Ascending aorta (tissue), 2 donors: ENCODE data around the gene VENTX. TPM values are rescaled to one million over a fixed set of nuclear protein-coding genes. Genes with fewer than 3 reads are reported as not detected.

Experiments used
- DNase-seq, 2 donors: peaks; one replicate each; pipeline ENCODE4 v3.0.0-alpha.2; 2019; ENCODE audit warnings: low spot score in 2 of 2
- H3K27ac ChIP-seq, 2 donors: fragments of 200-600 bp; sonication (generic); one replicate each; pipeline ENCODE4 v1.5.1; 2016 to 2017; ENCODE audit warnings: mild to moderate bottlenecking in 1 of 2
- H3K27me3 ChIP-seq: fragments of 200-600 bp; sonication (generic); one replicate; pipeline ENCODE4 v1.5.1; 2017
- H3K36me3 ChIP-seq, 2 donors: fragments of 200-600 bp; sonication (generic); one replicate each; pipeline ENCODE4 v1.5.1; 2016
- H3K4me1 ChIP-seq, 2 donors: fragments of 200-600 bp; sonication (generic); one replicate each; pipeline ENCODE4 v1.5.1; 2016 to 2017; ENCODE audit warnings: mild to moderate bottlenecking in 1 of 2
- H3K4me3 ChIP-seq, 2 donors: fragments of 200-600 bp; sonication (generic); one replicate each; pipeline ENCODE4 v1.5.1; 2016 to 2017; ENCODE audit warnings: mild to moderate bottlenecking in 1 of 2
- H3K9me3 ChIP-seq, 2 donors: fragments of 200-600 bp; sonication (generic); one replicate each; pipeline ENCODE4 v1.5.1; 2016
- intact Hi-C: fragments of 100-400 bp; cut with DNase I; formaldehyde crosslinking; loops from one replicate; pipeline ENCODE4 v1.15.1; 2023
- total RNA-seq: library from RNA; depleted of rRNA; stranded (reverse); fragments of >200 nt; gene quantifications from one replicate; pipeline ENCODE4 v1.1.0, GENCODE V29; 2016
- TF ChIP-seq, protein P1 (sequence below), 3 experiments: fragments of 200-600 bp in 2 of 3; fragments of 450-650 bp in 1 of 3; sonication (generic) in 2 of 3; IDR thresholded peaks; one replicate each; pipeline ENCODE4 v1.5.1; 2016 to 2019; ENCODE audit warnings: antibody characterized with exemption in 3 of 3, mild to moderate bottlenecking in 1 of 3, moderate library complexity in 1 of 3

VENTX gene
- total RNA-seq, 1 donor from 2014 or later: 1.5 TPM

DNA sequence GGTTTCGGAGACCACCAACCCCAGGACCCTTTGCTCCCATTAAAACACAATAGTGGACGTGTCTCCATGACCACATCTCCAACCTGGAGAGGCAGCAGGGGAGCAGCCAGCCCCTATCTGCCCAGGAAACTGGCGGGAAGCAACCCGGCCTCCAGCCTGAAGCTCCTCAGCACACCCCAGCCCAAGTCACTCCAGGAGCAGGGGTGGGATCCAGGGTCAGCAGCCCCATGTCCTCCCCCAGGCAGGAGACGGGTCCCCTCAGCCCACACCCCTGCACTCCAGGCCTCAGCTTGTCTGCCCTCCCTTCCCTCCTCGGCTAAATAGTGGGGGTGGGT is 38.4 kb downstream of the VENTX start:
- TF ChIP-seq, protein P1, sequence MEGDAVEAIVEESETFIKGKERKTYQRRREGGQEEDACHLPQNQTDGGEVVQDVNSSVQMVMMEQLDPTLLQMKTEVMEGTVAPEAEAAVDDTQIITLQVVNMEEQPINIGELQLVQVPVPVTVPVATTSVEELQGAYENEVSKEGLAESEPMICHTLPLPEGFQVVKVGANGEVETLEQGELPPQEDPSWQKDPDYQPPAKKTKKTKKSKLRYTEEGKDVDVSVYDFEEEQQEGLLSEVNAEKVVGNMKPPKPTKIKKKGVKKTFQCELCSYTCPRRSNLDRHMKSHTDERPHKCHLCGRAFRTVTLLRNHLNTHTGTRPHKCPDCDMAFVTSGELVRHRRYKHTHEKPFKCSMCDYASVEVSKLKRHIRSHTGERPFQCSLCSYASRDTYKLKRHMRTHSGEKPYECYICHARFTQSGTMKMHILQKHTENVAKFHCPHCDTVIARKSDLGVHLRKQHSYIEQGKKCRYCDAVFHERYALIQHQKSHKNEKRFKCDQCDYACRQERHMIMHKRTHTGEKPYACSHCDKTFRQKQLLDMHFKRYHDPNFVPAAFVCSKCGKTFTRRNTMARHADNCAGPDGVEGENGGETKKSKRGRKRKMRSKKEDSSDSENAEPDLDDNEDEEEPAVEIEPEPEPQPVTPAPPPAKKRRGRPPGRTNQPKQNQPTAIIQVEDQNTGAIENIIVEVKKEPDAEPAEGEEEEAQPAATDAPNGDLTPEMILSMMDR (IDR thresholded peaks at IDR 0.05): no peak
- H3K4me3 ChIP-seq: peak overlapping the region in 1 of 2 donors; percentile 49
- H3K9me3 ChIP-seq: no peaks in the 10 kb centered on the region
- H3K27me3 ChIP-seq: no peaks in the 10 kb centered on the region
- H3K4me1 ChIP-seq: peaks cover 0 to 3% of the 10 kb centered on the region in 2 donors
- DNase-seq: no peak
- intact Hi-C loops: no loop called here
- no peak overlapping the region for H3K27ac ChIP-seq
- H3K36me3 ChIP-seq: peaks cover 14 to 29% of the 10 kb centered on the region in 2 donors

DNA sequence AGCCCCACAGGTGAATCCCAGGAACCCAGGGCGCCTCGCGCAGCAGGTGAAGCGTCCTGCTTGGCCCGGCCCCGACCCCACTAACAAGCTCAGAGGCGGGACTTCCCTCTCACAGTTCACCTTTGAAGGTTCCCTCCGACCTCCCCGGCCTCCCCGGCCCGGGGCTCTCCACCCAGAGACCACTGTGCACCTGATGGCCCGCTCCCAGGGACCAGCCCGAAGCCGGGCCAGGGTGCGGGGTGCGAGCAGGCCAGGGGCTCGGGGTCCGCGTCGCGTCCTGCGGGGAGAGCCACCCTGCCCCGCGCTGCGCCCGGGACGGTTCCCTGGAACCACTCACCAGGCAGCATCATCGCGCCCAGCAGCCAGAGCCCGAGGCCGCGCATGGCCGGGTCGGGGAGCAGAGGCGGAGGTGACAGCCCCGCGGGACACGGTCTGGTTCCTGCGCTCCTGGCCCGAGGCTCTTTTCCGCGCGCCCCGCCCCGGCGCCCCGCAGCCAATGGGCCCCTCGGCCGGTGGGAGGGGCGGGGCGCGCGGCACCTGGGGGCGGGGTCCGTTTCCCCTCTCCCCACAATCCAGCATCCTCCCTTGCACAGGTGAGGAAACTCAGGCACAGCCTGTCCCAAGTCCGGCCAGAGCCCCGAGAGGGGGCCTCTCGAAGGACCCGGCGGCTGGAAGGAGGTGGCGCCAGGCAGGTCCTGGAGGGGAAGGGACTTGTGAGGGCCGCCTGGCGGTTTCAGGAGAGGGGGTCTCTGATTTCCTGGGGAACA is 39.0 kb downstream of the VENTX start, which contains the start of gene ADAM8:
Gene ADAM8 (minus strand): TSS at position 434 of the 767 bp plus-strand sequence. CDS start 51 bp downstream, at position 383.
- Histone ChIP-seq H3K9me3 (no peaks in the 10 kb centered on the region), H3K4me1 (peaks cover 0 to 3% of the 10 kb centered on the region in 2 donors), H3K27me3 (no peaks in the 10 kb centered on the region), H3K4me3 (peak within 1 kb of the TSS in 1 of 2 donors; percentile 49), H3K27ac (no peak within 1 kb of the TSS), H3K36me3 (peaks cover 20 to 31% of the 10 kb centered on the region in 2 donors)
- TF ChIP-seq, protein P1 (IDR thresholded peaks at IDR 0.05): no peak
- no peak for DNase-seq
- intact Hi-C loops: no loop called here

DNA sequence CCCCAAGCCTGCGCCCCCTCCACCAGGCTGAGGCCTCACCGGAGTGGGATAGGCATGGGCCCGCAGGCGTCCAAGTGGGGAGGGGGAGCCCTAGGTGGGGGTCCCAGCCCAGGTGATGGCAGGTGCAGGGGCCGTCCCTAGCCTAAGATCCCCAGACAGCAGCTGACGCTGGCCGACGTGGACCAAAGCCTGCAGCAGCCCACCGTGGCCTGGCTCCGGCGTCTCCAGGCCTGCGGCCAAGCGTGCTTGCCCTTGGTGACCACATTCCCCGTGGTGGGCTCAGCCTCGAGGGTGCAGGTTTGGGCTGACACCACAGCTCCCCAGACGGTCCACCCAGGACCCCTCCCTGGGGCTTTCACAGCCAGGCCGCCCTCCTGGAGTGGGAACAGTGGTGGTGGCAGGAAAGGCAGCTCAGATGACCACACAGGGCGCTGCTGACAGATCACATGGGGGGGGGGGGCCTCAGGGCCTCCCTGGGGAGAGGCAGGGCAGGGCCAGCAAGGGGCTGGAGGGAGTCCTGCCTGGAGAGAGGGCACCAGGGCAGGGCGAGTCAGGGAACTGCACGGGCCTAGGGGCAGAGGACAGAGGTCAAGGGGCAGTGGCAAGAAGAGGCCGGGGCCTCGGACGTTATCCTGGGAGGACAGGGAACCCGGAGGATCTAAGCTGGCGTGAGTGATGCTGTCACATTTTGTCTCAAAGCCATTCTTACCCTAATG is 39.8 kb downstream of the VENTX start:
- TF ChIP-seq, protein P1 (IDR thresholded peaks at IDR 0.05): no peak
- peak overlapping the region in 1 of 2 donors; percentile 22 for H3K27ac ChIP-seq
- H3K4me3 ChIP-seq: no peak overlapping the region
- intact Hi-C loops: no loop called here
- H3K9me3 ChIP-seq: no peaks in the 10 kb centered on the region
- H3K27me3 ChIP-seq: no peaks in the 10 kb centered on the region
- DNase-seq: no peak
- H3K36me3 ChIP-seq: peaks cover 28 to 39% of the 10 kb centered on the region in 2 donors
- H3K4me1 ChIP-seq: peaks cover 0 to 3% of the 10 kb centered on the region in 2 donors

DNA sequence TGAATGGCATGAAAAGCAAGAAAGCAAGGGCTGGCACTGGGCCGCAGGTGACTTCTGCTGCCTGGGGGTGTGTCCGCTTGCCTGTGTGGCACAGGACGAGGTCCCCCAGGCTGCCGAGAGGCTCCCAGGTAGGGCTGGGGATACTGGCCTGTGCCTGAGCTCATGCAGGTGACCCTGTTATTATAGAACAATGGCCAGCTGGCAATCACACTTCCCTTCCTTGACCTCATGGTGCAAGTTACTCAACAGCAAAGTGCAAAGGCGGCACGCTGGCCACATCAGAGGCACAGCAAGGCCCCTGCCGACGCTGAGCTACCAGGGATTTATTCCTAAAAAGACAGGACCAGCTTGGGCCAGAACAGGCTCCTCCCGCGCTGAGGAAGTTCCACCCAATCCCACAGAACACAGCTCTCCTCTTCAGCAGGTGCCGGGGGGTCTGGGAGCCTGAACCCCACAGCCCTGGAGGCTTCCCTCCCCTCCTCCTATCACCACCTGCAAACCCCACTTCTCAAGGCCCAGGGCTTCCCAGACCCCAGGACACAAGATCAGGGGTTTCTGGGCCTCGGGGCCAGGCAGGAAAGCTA is 40.4 kb downstream of the VENTX start:
- TF ChIP-seq, protein P1 (IDR thresholded peaks at IDR 0.05): no peak
- Histone ChIP-seq H3K27ac (peak overlapping the region in 1 of 2 donors; percentile 22), H3K36me3 (peaks cover 35 to 45% of the 10 kb centered on the region in 2 donors)

DNA sequence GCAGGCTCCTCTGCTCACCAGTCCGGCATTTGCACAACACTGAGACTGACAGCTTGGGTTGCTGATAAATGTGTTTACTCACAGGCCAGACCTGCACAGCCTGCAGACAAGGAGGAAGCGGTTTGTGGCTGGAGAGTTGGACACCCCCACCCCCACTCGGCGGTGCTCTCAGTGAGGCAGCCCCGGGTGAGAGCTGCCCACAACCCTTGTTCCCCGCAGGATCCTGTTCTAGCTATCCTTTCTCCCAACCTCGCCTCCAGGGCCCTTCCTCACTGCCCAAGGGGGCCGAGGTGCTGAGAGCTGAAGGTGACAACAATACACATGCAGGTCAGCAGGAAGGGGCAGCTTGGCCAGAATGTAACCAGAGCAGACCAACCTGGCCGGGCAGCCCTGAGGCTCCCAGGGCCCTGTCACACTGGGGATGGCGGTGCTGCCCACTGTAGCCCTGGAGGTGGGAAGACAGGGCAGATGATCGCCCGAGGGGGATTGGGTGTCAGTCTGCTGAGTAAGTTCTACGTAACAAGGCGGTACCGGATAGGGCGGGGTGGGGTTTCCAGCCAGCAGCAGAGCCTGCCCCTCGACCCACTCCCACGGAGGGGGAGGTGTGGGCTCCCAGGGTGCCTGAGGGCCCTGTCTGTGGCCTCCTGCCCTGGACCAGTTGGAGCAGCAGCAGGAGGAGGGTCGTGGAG is 41.1 kb downstream of the VENTX start:
- H3K27me3 ChIP-seq: no peaks in the 10 kb centered on the region
- H3K4me1 ChIP-seq: peaks cover 0 to 3% of the 10 kb centered on the region in 2 donors
- H3K9me3 ChIP-seq: no peaks in the 10 kb centered on the region
- no peak overlapping the region for H3K4me3 ChIP-seq
- no peak for DNase-seq
- intact Hi-C loops: no loop called here
- no peak overlapping the region for H3K27ac ChIP-seq
- peaks cover 39 to 52% of the 10 kb centered on the region in 2 donors for H3K36me3 ChIP-seq
- TF ChIP-seq, protein P1 (IDR thresholded peaks at IDR 0.05): no peak

More for the DNA sequence above, 40.4 kb downstream of the VENTX start:
- no peak overlapping the region for H3K4me3 ChIP-seq
- H3K9me3 ChIP-seq: no peaks in the 10 kb centered on the region
- H3K4me1 ChIP-seq: peaks cover 0 to 3% of the 10 kb centered on the region in 2 donors
- no peak for DNase-seq
- intact Hi-C loops: no loop called here
- H3K27me3 ChIP-seq: no peaks in the 10 kb centered on the region
